Hindlimb muscle (tissue), 1 donor: ENCODE data around the gene FOXR1. TPM values are rescaled to one million over a fixed set of nuclear protein-coding genes. Genes with fewer than 3 reads are reported as not detected.
"Not testable (repeated sequence)": the region's sequence is repeated elsewhere in the genome, so short reads cannot be mapped to it uniquely, and the experiment has no call there.

ENCODE experiments used
- DNase-seq: peaks from one replicate; pipeline ENCODE4 v3.0.0-alpha.2; 2013
- polyA plus RNA-seq: library from polyadenylated mRNA; unstranded; fragments of 120-200 nt; gene quantifications from one replicate; pipeline ENCODE4 v1.2.1, GENCODE V29; 2013; ENCODE audit not compliant: insufficient read length

Gene FOXR1
- polyA plus RNA-seq, 1 donor = not detected

DNA sequence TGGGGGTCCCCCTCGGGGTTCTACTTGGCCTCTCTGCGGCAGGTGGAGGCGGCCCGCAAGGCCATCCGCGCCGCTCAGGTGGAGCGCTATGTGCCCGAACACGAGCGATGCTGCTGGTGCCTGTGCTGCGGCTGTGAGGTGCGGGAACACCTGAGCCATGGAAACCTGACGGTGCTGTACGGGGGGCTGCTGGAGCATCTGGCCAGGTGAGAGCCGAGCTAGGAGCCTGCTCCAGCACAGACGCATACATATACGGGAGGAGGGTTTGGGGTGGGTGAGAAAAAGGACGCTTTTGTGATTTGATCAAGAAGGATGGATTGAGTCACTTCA lies 26.8 kb downstream of the FOXR1 start:
- no peak for DNase-seq

DNA sequence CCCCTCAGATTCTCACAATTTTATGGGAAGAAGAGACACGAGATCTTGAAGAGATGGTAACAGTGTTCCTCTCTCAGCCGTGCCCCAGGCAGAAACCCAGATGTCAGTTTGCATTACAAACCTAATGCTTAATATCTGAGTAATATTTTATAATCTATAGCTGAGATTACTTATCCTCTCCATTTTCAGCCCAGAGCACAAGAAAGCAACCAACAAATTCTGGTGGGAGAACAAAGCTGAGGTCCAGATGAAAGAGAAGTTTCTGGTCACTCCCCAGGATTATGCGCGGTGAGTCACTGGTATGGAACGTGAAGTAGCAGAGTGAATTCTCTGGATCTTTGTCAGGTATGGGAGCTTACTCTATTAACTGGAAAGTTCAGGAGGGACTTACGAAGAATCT lies 27.3 kb downstream of the FOXR1 start:
- DNase-seq = no peak

- no peak for DNase-seq
Measured at GRCh38 chr11:119000906-119001305, 29.3 kb downstream of the FOXR1 start.

GRCh38 chr11:119006656-119007055 lies 35.1 kb downstream of the FOXR1 start:
- DNase-seq = no peak

GRCh38 chr11:119011476-119012053 lies 40.0 kb downstream of the FOXR1 start:
- no peak for DNase-seq

GRCh38 chr11:119012629-119013170 lies 41.1 kb downstream of the FOXR1 start:
- DNase-seq = no peak

- no peak for DNase-seq
Measured at GRCh38 chr11:119014209-119014924, 42.8 kb downstream of the FOXR1 start.

- no peak for DNase-seq
Measured at GRCh38 chr11:119015054-119015611, 43.6 kb downstream of the FOXR1 start.

- DNase-seq = no peak
Measured at GRCh38 chr11:119016216-119017009, 44.9 kb downstream of the FOXR1 start.

DNA sequence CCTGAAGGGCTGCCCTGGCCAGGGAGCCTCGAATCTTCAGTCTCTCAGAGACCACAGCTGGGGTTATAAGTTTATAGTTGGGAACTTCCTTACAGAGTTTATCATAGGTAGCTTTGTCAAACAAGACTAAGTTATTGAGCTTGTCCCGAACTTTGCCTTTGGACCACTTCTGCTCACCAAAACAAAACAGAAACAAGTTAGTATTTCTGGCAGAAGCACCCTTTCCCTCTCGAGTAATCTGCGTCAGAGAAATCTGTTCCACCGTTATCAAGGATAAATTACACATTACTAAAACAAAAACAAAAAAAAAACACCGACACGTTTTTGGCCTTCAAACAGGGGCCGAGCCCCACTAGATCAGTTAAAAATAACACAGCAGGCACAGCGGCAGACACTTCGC lies 45.8 kb downstream of the FOXR1 start:
- DNase-seq = not testable (repeated sequence)

GRCh38 chr11:119018074-119018938 lies 46.7 kb downstream of the FOXR1 start, which contains the start of the genes RPS25 and TRAPPC4:
Gene RPS25 (minus strand): TSS chr11:119018343. CDS start chr11:119018284, 59 bp downstream.
Gene TRAPPC4 (plus strand): TSS chr11:119018766. CDS start chr11:119018796, 30 bp downstream.
- DNase-seq = peak; percentile 97

- no peak for DNase-seq
Measured at GRCh38 chr11:119019996-119020395, 48.4 kb downstream of the FOXR1 start.

- DNase-seq = no peak
Measured at GRCh38 chr11:119021631-119022030, 50.1 kb downstream of the FOXR1 start.

DNA sequence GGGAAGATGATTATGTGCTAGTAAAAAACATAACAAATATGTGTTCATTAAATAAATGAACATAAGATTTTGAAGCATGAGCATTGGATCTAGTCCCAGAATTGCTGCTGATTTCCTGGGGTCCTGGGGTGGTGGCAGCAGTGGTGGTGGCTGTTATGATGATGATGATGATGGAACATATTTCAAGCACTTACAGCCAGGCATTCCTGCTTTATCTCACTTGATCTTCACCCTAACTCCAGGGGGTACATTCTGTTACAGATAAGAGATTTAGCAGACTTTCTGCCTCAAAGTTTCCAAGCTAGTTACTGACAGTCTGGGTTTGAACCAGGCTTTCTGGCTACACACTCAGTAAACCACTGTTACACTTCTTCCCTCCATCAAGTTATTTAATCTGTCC lies 52.2 kb downstream of the FOXR1 start:
- no peak for DNase-seq

DNA sequence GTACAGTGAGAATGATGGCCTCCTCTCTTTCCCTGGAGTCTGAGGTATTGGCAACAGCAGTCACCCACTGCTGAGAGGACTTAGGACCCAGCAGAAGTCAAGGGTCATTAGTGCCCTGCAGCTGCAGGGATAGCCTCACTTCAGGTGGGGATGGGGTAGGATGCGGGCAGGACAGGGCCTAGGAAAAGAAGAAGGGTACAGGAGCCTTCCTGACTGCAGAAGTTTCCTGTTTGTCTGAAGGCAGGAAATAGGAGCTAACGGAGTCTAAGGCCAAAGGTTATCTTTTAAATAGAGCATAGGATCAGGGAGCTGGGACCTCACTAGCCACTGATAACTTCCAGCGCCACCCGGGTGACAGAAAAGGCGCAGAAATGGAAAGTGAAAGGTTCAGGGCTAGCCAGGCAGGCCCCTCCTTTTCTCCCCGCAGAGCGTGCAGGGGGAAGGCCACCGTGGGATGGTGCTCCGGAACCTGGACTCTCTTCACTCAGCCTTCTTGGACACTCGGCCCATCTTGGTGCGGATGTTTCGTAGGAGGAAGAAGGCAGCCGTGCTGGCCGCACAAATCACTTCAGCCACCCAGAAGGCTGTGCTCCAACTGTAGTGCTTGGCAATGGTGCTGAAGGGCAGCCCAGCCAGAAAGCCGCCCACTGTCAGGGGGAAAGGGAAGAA lies 53.0 kb downstream of the FOXR1 start:
- no peak for DNase-seq

GRCh38 chr11:119025099-119025473 lies 53.5 kb downstream of the FOXR1 start:
- no peak for DNase-seq

- no peak for DNase-seq
Measured at GRCh38 chr11:119025541-119025940, 54.0 kb downstream of the FOXR1 start.

DNA sequence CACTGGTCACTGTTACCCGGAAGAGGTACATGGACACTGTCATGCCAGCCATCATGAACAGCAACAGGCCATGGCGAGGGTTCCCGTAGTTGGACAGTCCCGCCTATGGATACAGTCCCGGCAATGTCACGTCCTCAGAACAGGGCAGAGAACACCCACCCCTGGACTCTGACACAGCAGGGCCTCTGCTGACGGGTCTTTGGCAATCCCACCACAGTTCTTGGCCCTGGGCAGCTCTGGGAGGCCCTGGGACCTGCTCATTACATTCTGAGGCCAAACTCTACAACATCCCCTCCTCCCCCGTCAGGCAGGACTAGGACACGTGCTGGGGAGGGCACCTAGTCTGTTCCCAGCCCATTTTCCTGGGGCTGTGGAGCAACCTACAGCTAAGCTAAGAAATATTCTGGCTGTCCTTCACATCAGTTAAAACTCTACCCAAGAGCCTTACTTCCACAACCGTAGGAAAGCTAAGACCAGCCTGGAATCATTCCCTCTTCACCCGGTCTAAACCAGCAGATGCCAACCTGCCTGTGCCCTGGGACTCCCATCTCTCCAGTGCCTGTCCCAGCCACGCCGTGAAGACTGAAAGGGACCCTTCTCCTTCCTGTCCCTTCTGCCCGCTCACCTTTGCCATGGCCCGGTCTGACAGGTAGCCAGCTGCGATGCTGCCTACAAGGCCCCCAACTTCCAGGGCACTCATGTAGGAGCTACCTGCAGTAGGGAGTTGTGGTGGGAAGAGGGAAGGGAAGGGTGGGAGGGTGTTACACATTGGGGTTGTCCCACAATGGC lies 54.6 kb downstream of the FOXR1 start:
- DNase-seq = no peak

GRCh38 chr11:119026970-119027369 lies 55.4 kb downstream of the FOXR1 start:
- DNase-seq = no peak

DNA sequence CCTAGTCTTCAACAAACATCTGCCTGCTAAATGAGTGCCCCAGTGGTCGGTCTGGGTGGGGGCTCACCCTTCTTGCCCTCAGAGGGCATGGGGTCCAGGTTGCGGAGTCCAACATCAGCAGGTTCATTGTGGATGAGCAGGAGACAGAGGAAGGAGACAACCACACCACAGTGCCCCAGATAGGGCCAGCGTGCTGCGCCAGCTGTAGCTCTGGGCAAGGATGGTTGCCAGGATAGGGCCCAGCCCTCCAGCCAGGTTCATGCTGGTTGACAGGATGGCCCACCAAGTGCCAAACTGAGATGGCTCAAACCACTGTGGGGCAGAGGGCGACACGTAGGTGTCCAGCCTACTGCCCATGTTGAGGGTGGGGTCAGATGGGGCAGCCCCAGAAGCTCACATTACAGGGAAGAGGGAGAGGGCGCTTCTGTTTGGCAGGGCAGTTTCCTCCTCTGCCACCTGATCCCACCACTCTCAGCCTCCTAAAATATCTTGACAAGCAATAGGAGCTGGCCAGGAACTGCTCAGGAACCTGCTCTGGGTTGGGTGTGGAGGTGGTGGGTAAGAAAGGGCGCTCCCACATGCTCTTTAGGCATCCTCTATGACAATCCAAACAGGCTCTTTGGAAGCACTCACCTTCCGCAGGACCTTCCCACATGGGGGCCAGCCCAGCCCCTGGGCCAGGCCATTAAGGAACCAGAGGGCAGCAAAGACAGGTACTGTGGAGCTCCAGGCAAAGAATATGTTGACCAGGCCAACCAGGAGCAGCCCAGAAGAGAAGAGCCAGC lies 56.2 kb downstream of the FOXR1 start:
- DNase-seq = no peak
